Smooth muscle cell of the umbilical artery (primary cell): ENCODE results near the gene IDH1. TPM values are rescaled to one million over a fixed set of nuclear protein-coding genes. Genes with fewer than 3 reads are reported as not detected.

Experiments
- total RNA-seq: library from RNA; depleted of rRNA; stranded (reverse); fragments of >200 nt; gene quantifications from 2 replicates; pipeline ENCODE4 v1.2.3, GENCODE V29; 2014

IDH1 gene
- total RNA-seq: 228 and 311 TPM in 2 replicates

GRCh38 chr2:208254871-208255556 is at the start of gene IDH1:
TSS of gene IDH1 (minus strand) at chr2:208255071. CDS start at chr2:208251551, 3,520 bp downstream.

GRCh38 chr2:208265801-208266552 is 11.1 kb upstream of the IDH1 start, which contains the start of gene PIKFYVE:
TSS of gene PIKFYVE (plus strand) at chr2:208266255. CDS start at chr2:208271520, 5,265 bp downstream.

GRCh38 chr2:208189810-208190503 is 64.9 kb downstream of the IDH1 start, which contains the start of gene C2orf80:
TSS of gene C2orf80 (minus strand) at chr2:208190030. CDS start at chr2:208186986, 3,044 bp downstream.

Other genes starting within 250 kb of the IDH1 start
- gene PLEKHM3, start 229.5 kb downstream of the IDH1 start, total RNA-seq: 11.6 and 16.3 TPM in 2 replicates
- not detected in 2 replicates for gene CRYGD, start 130.5 kb downstream of the IDH1 start, total RNA-seq
- gene CRYGC, start 125.2 kb downstream of the IDH1 start, total RNA-seq: not detected in 2 replicates
- not detected in 2 replicates for gene CRYGB, start 108.9 kb downstream of the IDH1 start, total RNA-seq
- not detected in 2 replicates for gene CRYGA, start 91.5 kb downstream of the IDH1 start, total RNA-seq
- gene C2orf80, start 65.0 kb downstream of the IDH1 start, total RNA-seq: not detected in 2 replicates
- gene PIKFYVE, start 11.2 kb upstream of the IDH1 start, total RNA-seq: 35.9 TPM in 2 replicates
- gene PTH2R, start 151.7 kb upstream of the IDH1 start, total RNA-seq: under 0.01 TPM in 1 of 2 replicates, not detected in the other